H1 (cell line): Measurements from ENCODE around the gene CPSF4L. TPM values are rescaled to one million over a fixed set of nuclear protein-coding genes. Genes with fewer than 3 reads are reported as not detected.

Source experiments
- CTCF ChIA-PET: fragments of 300-600 bp; sonication (Branson Sonifier 250); formaldehyde crosslinking; loops from one replicate; lab custom pipeline; 2021; ENCODE audit not compliant: partially characterized antibody; lab: Charles Lee
- POLR2A ChIA-PET: fragments of 300-600 bp; sonication (Branson Sonifier 250); formaldehyde crosslinking; loops from one replicate; lab custom pipeline; 2021; ENCODE audit warnings: inconsistent platforms; ENCODE audit not compliant: partially characterized antibody; lab: Charles Lee
- DNase-seq, 2 experiments: peaks; one replicate each; pipeline versions ENCODE4 v3.0.0 to v3.0.0-alpha.2; 2010 to 2022; ENCODE audit warnings: low spot score in 2 of 2, low read depth in 1 of 2, mixed read lengths in 1 of 2
- FAIRE-seq: peaks from 2 replicates; lab custom pipeline; 2011; peaks lifted over from hg19 to GRCh38; lab: Jason Lieb, UNC
- H2AFZ ChIP-seq: 2 replicates; pipeline ENCODE4 v1.8.1; 2012; ENCODE audit warnings: low read length, inconsistent platforms
- H2AK5ac ChIP-seq: 2 replicates; pipeline ENCODE4 v1.6.1; 2013; ENCODE audit warnings: low read depth, low read length
- H2BK120ac ChIP-seq: replicated peaks from 2 replicates; pipeline ENCODE3; 2013; ENCODE audit warnings: low read depth, low read length, inconsistent platforms
- H2BK12ac ChIP-seq: 2 replicates; pipeline ENCODE4 v1.6.1; 2013; ENCODE audit warnings: low read depth, low read length
- H2BK15ac ChIP-seq: 2 replicates; pipeline ENCODE4 v1.6.1; 2013; ENCODE audit warnings: low read length
- H2BK20ac ChIP-seq: 2 replicates; pipeline ENCODE4 v1.6.1; 2013; ENCODE audit warnings: low read length
- H2BK5ac ChIP-seq: 2 replicates; pipeline ENCODE4 v1.6.1; 2013; ENCODE audit warnings: low read depth, low read length
- H3K14ac ChIP-seq: 2 replicates; pipeline ENCODE4 v1.6.1; 2013; ENCODE audit warnings: inconsistent platforms; ENCODE audit not compliant: insufficient read length
- H3K18ac ChIP-seq: 2 replicates; pipeline ENCODE4 v1.6.1; 2013; ENCODE audit warnings: low read length; ENCODE audit errors: extremely low read depth
- H3K23ac ChIP-seq: 2 replicates; pipeline ENCODE4 v1.6.1; 2013; ENCODE audit warnings: inconsistent platforms; ENCODE audit not compliant: insufficient read length
- H3K23me2 ChIP-seq: 2 replicates; pipeline ENCODE4 v1.6.1; 2013; ENCODE audit warnings: low read depth, low read length
- H3K27ac ChIP-seq: 2 replicates; pipeline ENCODE4 v1.6.1; 2011; ENCODE audit warnings: low read depth, low read length, inconsistent platforms
- H3K27me3 ChIP-seq, 4 experiments: replicated peaks in 1 of 4; 1 replicate in 1 of 4; 2 replicates in 3 of 4; pipeline versions ENCODE4 v1.6.1 to v1.8.1; 2011 to 2013; ENCODE audit warnings: low read length in 3 of 4, mild to moderate bottlenecking in 3 of 4, inconsistent platforms in 2 of 4, mixed read lengths in 2 of 4, moderate library complexity in 1 of 4; ENCODE audit not compliant: control insufficient read depth in 3 of 4, insufficient read depth in 3 of 4; ENCODE audit errors: extremely low read depth in 1 of 4
- H3K36me3 ChIP-seq, 4 experiments: 2 replicates each; pipeline versions ENCODE4 v1.6.1 to v1.8.1; 2011 to 2013; ENCODE audit warnings: mild to moderate bottlenecking in 4 of 4, low read length in 3 of 4, moderate library complexity in 2 of 4, control low read depth in 1 of 4, inconsistent platforms in 1 of 4; ENCODE audit not compliant: insufficient read depth in 4 of 4, control insufficient read depth in 2 of 4
- H3K4ac ChIP-seq: replicated peaks from 2 replicates; pipeline ENCODE3; 2013; ENCODE audit warnings: low read length, low read depth, mixed read lengths, inconsistent platforms; ENCODE audit not compliant: insufficient read length
- H3K4me1 ChIP-seq, 4 experiments: replicated peaks in 1 of 4; 1 replicate in 1 of 4; 2 replicates in 3 of 4; pipeline versions ENCODE4 v1.6.1 to v1.8.1; 2011 to 2013; ENCODE audit warnings: low read length in 3 of 4, inconsistent platforms in 2 of 4, mixed read lengths in 1 of 4; ENCODE audit not compliant: insufficient read depth in 4 of 4, control insufficient read depth in 3 of 4
- H3K4me2 ChIP-seq, 2 experiments: 2 replicates each; pipeline versions ENCODE4 v1.6.1 to v1.8.1; 2011 to 2013; ENCODE audit warnings: low read depth in 2 of 2, low read length in 2 of 2, control low read depth in 1 of 2, inconsistent platforms in 1 of 2, mild to moderate bottlenecking in 1 of 2; ENCODE audit not compliant: insufficient read depth in 1 of 2
- H3K4me3 ChIP-seq, 4 experiments: fragments of 200-600, 300-600 bp in 1 of 4; sonication (generic), shearing (Covaris generic), sonication (Bioruptor Twin) in 1 of 4; 2 replicates each; pipeline versions ENCODE4 v1.5.1 to v1.8.1; 2011 to 2016; ENCODE audit warnings: low read length in 4 of 4, low read depth in 3 of 4, control low read depth in 2 of 4, inconsistent platforms in 2 of 4, mild to moderate bottlenecking in 2 of 4, mixed read lengths in 1 of 4, moderate library complexity in 1 of 4; ENCODE audit not compliant: insufficient read depth in 2 of 4; ENCODE audit errors: extremely low read depth in 1 of 4
- H3K56ac ChIP-seq: replicated peaks from 2 replicates; pipeline ENCODE3; 2013; ENCODE audit warnings: low read depth, mild to moderate bottlenecking, mixed read lengths, low read length, inconsistent platforms; ENCODE audit not compliant: insufficient read length
- H3K79me1 ChIP-seq: 2 replicates; pipeline ENCODE4 v1.6.1; 2013; ENCODE audit warnings: low read depth, low read length, control low read depth
- H3K79me2 ChIP-seq, 2 experiments: 2 replicates each; pipeline versions ENCODE4 v1.6.1 to v1.8.1; 2012 to 2013; ENCODE audit warnings: low read length in 2 of 2, mild to moderate bottlenecking in 2 of 2, inconsistent platforms in 1 of 2; ENCODE audit not compliant: insufficient read depth in 2 of 2, control insufficient read depth in 1 of 2
- H3K9ac ChIP-seq, 4 experiments: replicated peaks in 1 of 4; 1 replicate in 1 of 4; 2 replicates in 3 of 4; pipeline versions ENCODE4 v1.6.1 to v1.8.1; 2011 to 2013; ENCODE audit warnings: low read depth in 3 of 4, low read length in 3 of 4, control low read depth in 2 of 4, mild to moderate bottlenecking in 2 of 4, moderate library complexity in 2 of 4, inconsistent platforms in 1 of 4; ENCODE audit errors: extremely low read depth in 1 of 4
- H3K9me3 ChIP-seq, 2 experiments: 2 replicates each; pipeline versions ENCODE4 v1.6.1 to v1.8.1; 2012 to 2013; ENCODE audit warnings: mild to moderate bottlenecking in 2 of 2, moderate library complexity in 2 of 2, control low read depth in 1 of 2, inconsistent platforms in 1 of 2, low read depth in 1 of 2, low read length in 1 of 2, mixed read lengths in 1 of 2; ENCODE audit not compliant: insufficient read depth in 2 of 2
- H4K20me1 ChIP-seq, 2 experiments: replicated peaks in 1 of 2; 2 replicates each; pipeline versions ENCODE3 to v1.8.1; 2011 to 2013; ENCODE audit warnings: inconsistent platforms in 2 of 2, low read length in 2 of 2, mild to moderate bottlenecking in 1 of 2; ENCODE audit not compliant: insufficient read depth in 2 of 2, control insufficient read depth in 1 of 2
- H4K5ac ChIP-seq: 2 replicates; pipeline ENCODE4 v1.6.1; 2013; ENCODE audit warnings: low read length, low read depth, mixed read lengths, inconsistent platforms; ENCODE audit not compliant: insufficient read length
- H4K8ac ChIP-seq: 2 replicates; pipeline ENCODE4 v1.8.0; 2013; ENCODE audit warnings: mild to moderate bottlenecking, moderate library complexity, low read length, inconsistent platforms; ENCODE audit not compliant: insufficient read depth; ENCODE audit errors: extremely low read depth
- H4K91ac ChIP-seq: replicated peaks from 2 replicates; pipeline ENCODE3; 2013; ENCODE audit warnings: low read length, mixed read lengths, inconsistent platforms; ENCODE audit not compliant: insufficient read length
- HDAC2 ChIP-seq, 2 experiments: fragments of 300-600 bp in 1 of 2; sonication (generic) in 1 of 2; IDR thresholded peaks; 2 replicates each; pipeline ENCODE4 v1.6.1; 2011 to 2012; ENCODE audit warnings: low read depth in 2 of 2, low read length in 2 of 2, mild to moderate bottlenecking in 2 of 2, moderate library complexity in 2 of 2, borderline replicate concordance in 1 of 2, inconsistent platforms in 1 of 2
- SIRT6 ChIP-seq: IDR thresholded peaks from one replicate; pipeline ENCODE4 v1.7.1; 2012; ENCODE audit warnings: low read length, inconsistent platforms
- SP1 ChIP-seq: IDR thresholded peaks from 2 replicates; pipeline ENCODE4 v1.6.1; 2011; ENCODE audit warnings: low read depth, low read length
- USF2 ChIP-seq: IDR thresholded peaks from 2 replicates; pipeline ENCODE4 v1.6.1; 2011; ENCODE audit warnings: low read length, improper control_type of control experiment
- polyA plus RNA-seq, 7 experiments: library from polyadenylated mRNA; depleted of rRNA in 3 of 7; stranded (reverse) in 5 of 7; unstranded in 2 of 7; fragments of >200 nt in 5 of 7; fragments of 200-250 nt in 2 of 7; gene quantifications; 1 replicate in 5 of 7; 2 replicates in 1 of 7; 4 replicates in 1 of 7; pipeline versions ENCODE4 v1.2.1 to v1.2.3, GENCODE V29; 2011 to 2013; ENCODE audit warnings: missing spikeins in 2 of 7, mixed read lengths in 2 of 7
- total RNA-seq: library from RNA; stranded (reverse); fragmentation: NEBNext Ultra II Directional; extraction: Animal tissue kit (Norgen Biotek cat#: 25700); gene quantifications from 2 replicates; pipeline ENCODE4 v1.2.1, GENCODE V29; 2021

The CPSF4L gene
- total and polyA plus RNA-seq, 2 of the 8 experiments (the other 6 are each of a cell fraction or from before 2014, with no cell fraction given): not detected

- no peaks in the 10 kb centered on the region; a peak in 1 of 7 replicates for H3K27me3 ChIP-seq
- H4K5ac ChIP-seq: no peak overlapping the region
- H4K8ac ChIP-seq: no peak overlapping the region
- H3K36me3 ChIP-seq: no peaks in the 10 kb centered on the region
- no peak overlapping the region for H2AFZ ChIP-seq
- no peaks in the 10 kb centered on the region for H3K79me2 ChIP-seq
- H3K23me2 ChIP-seq: peaks cover 5% of the 10 kb centered on the region; the same call in 1 of the 2 replicates
- no peak overlapping the region for H3K4me3 ChIP-seq
- H3K14ac ChIP-seq: no peak overlapping the region
- no peak for FAIRE-seq
- no peaks in the 10 kb centered on the region for H3K4me1 ChIP-seq
- no peaks in the 10 kb centered on the region for H3K79me1 ChIP-seq
- H2BK12ac ChIP-seq: no peak overlapping the region
- no peak overlapping the region for H4K91ac ChIP-seq
- no peak overlapping the region for H3K4me2 ChIP-seq
- H3K18ac ChIP-seq: no peak overlapping the region
- CTCF ChIA-PET: interaction anchor here (1.2 to 6.5 kb wide), 4 partner anchors 15 to 708 kb away, joined by 3 to 35 read pairs (median 4); partner anchors contain the start of gene CDC42EP4
- H2BK120ac ChIP-seq: no peak overlapping the region
- no peak overlapping the region for H3K4ac ChIP-seq
- no peak overlapping the region for H3K27ac ChIP-seq
- POLR2A ChIA-PET: no interaction called here
- no peak overlapping the region for H3K56ac ChIP-seq
- H3K9me3 ChIP-seq: peaks cover 0 to 3% of the 10 kb centered on the region in 2 experiments; a peak in 1 of 4 replicates
- TF ChIP-seq USF2 (no peak), HDAC2 (IDR thresholded peaks at IDR 0.05; ENCODE audit: borderline replicate concordance in 1 of 2, low read depth in 2 of 2, low read length in 2 of 2) (no peak), SP1 (no peak), SIRT6 (no peak)
- no peak overlapping the region for H2BK15ac ChIP-seq
- no peak for DNase-seq
- H2BK5ac ChIP-seq: no peak overlapping the region
- H3K9ac ChIP-seq: no peak overlapping the region
- H3K23ac ChIP-seq: no peak overlapping the region
- no peak overlapping the region for H2AK5ac ChIP-seq
- no peaks in the 10 kb centered on the region for H4K20me1 ChIP-seq
- no peak overlapping the region for H2BK20ac ChIP-seq
Observed at GRCh38 chr17:73269329-73269615, 7.6 kb upstream of the CPSF4L start.
